GM21526 (cell line): ENCODE measurements around the gene NTRK3.

Experiments used
- ATAC-seq: cut with Tn5 transposase; IDR thresholded peaks from one replicate; pipeline ENCODE4 v1.9.1; 2021; ENCODE audit warnings: moderate library complexity; ENCODE audit not compliant: unreplicated experiment, low FRiP score

Gene NTRK3

GRCh38 chr15:87916208-87916607 lies 340.3 kb downstream of the NTRK3 start:
- no peak for ATAC-seq

- ATAC-seq: no peak
These were observed 346.2 kb downstream of the NTRK3 start for GRCh38 chr15:87910301-87910700.

GRCh38 chr15:87907676-87908446 lies 348.7 kb downstream of the NTRK3 start:
- no peak for ATAC-seq

- ATAC-seq: no peak
These were observed 350.1 kb downstream of the NTRK3 start for GRCh38 chr15:87906444-87906843.

GRCh38 chr15:87902772-87903426 lies 353.6 kb downstream of the NTRK3 start:
- no peak for ATAC-seq

- no peak for ATAC-seq
These were observed 354.4 kb downstream of the NTRK3 start for GRCh38 chr15:87901926-87902690.

GRCh38 chr15:87901008-87901407 lies 355.5 kb downstream of the NTRK3 start:
- no peak for ATAC-seq

GRCh38 chr15:87896936-87897335 lies 359.6 kb downstream of the NTRK3 start:
- ATAC-seq: no peak

- no peak for ATAC-seq
These were observed 369.4 kb downstream of the NTRK3 start for GRCh38 chr15:87887177-87887576.

GRCh38 chr15:87881026-87881425 lies 375.5 kb downstream of the NTRK3 start:
- no peak for ATAC-seq

- no peak for ATAC-seq
These were observed 378.6 kb downstream of the NTRK3 start for GRCh38 chr15:87877822-87878542.

GRCh38 chr15:87877114-87877810 lies 379.3 kb downstream of the NTRK3 start:
- no peak for ATAC-seq

- ATAC-seq: no peak
These were observed 381.4 kb downstream of the NTRK3 start for GRCh38 chr15:87874896-87875711.

GRCh38 chr15:87873516-87873915 lies 383.0 kb downstream of the NTRK3 start:
- no peak for ATAC-seq

- no peak for ATAC-seq
These were observed 384.7 kb downstream of the NTRK3 start for GRCh38 chr15:87871731-87872320.

GRCh38 chr15:87871258-87871681 lies 385.3 kb downstream of the NTRK3 start:
- no peak for ATAC-seq

GRCh38 chr15:87866961-87867360 lies 389.6 kb downstream of the NTRK3 start:
- no peak for ATAC-seq

- ATAC-seq: no peak
These were observed 393.4 kb downstream of the NTRK3 start for GRCh38 chr15:87863152-87863551.

GRCh38 chr15:87860743-87861142 lies 395.8 kb downstream of the NTRK3 start:
- ATAC-seq: no peak
